B cell (primary cell): ENCODE measurements around the gene CAMK2D. TPM values are rescaled to one million over a fixed set of nuclear protein-coding genes. Genes with fewer than 3 reads are reported as not detected.

Experiments used
- ATAC-seq: fragments of 200-7000 bp; cut with Tn5 transposase; one replicate; pipeline ENCODE4 v1.10.0; 2021; ENCODE audit warnings: low read depth, mild to moderate bottlenecking, moderate number of reproducible peaks, moderate library complexity
- CTCF ChIA-PET: fragments of 350-600 bp; sonication (Branson Sonifier 250); formaldehyde crosslinking; loops from one replicate; lab custom pipeline; 2021; ENCODE audit warnings: antibody characterized with exemption, inconsistent platforms; lab: Charles Lee
- POLR2A ChIA-PET: fragments of 350-600 bp; sonication (Branson Sonifier 250); formaldehyde crosslinking; loops from one replicate; lab custom pipeline; 2021; ENCODE audit warnings: antibody characterized with exemption; lab: Charles Lee
- DNase-seq: peaks from one replicate; pipeline ENCODE4 v3.0.0; 2013
- H2AFZ ChIP-seq: 2 replicates; pipeline ENCODE4 v1.6.1; 2012; ENCODE audit warnings: mild to moderate bottlenecking, low read depth, low read length; ENCODE audit not compliant: insufficient read depth, poor library complexity, severe bottlenecking
- H3K27ac ChIP-seq, 2 donors: 1 replicate in 1 of 2; 2 replicates in 1 of 2; pipeline ENCODE4 v1.5.1; 2012 to 2013; ENCODE audit warnings: low read length in 2 of 2, mild to moderate bottlenecking in 2 of 2, moderate library complexity in 1 of 2
- H3K27me3 ChIP-seq, 4 experiments: fragments of 200-600 bp in 1 of 4; sonication (generic) in 1 of 4; replicated peaks in 1 of 4; 1 replicate in 2 of 4; 2 replicates in 2 of 4; pipeline versions ENCODE4 v1.6.1 to v1.7.0; 2013 to 2016; ENCODE audit warnings: low read length in 3 of 4, mild to moderate bottlenecking in 2 of 4, mixed read lengths in 1 of 4, moderate library complexity in 1 of 4; ENCODE audit not compliant: insufficient read depth in 4 of 4, control insufficient read depth in 3 of 4; ENCODE audit errors: control extremely low read depth in 1 of 4
- H3K36me3 ChIP-seq, 2 experiments: replicated peaks in 1 of 2; 1 replicate in 1 of 2; 2 replicates in 1 of 2; pipeline versions ENCODE4 v1.6.1 to v1.7.1; 2013; ENCODE audit warnings: low read length in 1 of 2; ENCODE audit not compliant: insufficient read depth in 2 of 2, control insufficient read depth in 1 of 2; ENCODE audit errors: control extremely low read depth in 1 of 2, extremely low read depth in 1 of 2
- H3K4me1 ChIP-seq, 2 donors: fragments of 200-600 bp in 1 of 2; sonication (generic) in 1 of 2; 1 replicate in 1 of 2; 2 replicates in 1 of 2; pipeline versions ENCODE4 v1.5.1 to v1.6.1; 2013 to 2017; ENCODE audit warnings: low read length in 2 of 2; ENCODE audit not compliant: control insufficient read depth in 2 of 2, insufficient read depth in 2 of 2
- H3K4me2 ChIP-seq: replicated peaks from 2 replicates; pipeline ENCODE3; 2012; ENCODE audit warnings: mild to moderate bottlenecking, low read depth, low read length; ENCODE audit not compliant: poor library complexity, severe bottlenecking
- H3K4me3 ChIP-seq, 5 experiments: fragments of 200-600 bp in 1 of 5; sonication (generic) in 1 of 5; 1 replicate in 3 of 5; 2 replicates in 2 of 5; pipeline versions ENCODE4 v1.5.1 to v1.7.0; 2011 to 2016; ENCODE audit warnings: low read length in 4 of 5, mild to moderate bottlenecking in 4 of 5, low read depth in 2 of 5, control low read depth in 1 of 5, moderate library complexity in 1 of 5; ENCODE audit not compliant: insufficient read depth in 1 of 5; ENCODE audit errors: control extremely low read depth in 1 of 5, extremely low read depth in 1 of 5
- H3K79me2 ChIP-seq: fragments of 200-600 bp; sonication (generic); one replicate; pipeline ENCODE4 v1.6.0; 2016; ENCODE audit warnings: low read length; ENCODE audit not compliant: control insufficient read depth, insufficient read depth
- H3K9ac ChIP-seq: fragments of 200-600 bp; sonication (generic); 2 replicates; pipeline ENCODE4 v1.6.1; 2017; ENCODE audit warnings: mild to moderate bottlenecking, low read length, moderate library complexity
- H3K9me3 ChIP-seq, 3 donors: one replicate each; pipeline versions ENCODE4 v1.6.1 to v1.7.1; 2013; ENCODE audit warnings: low read length in 2 of 3; ENCODE audit not compliant: control insufficient read depth in 2 of 3, insufficient read depth in 1 of 3; ENCODE audit errors: control extremely low read depth in 1 of 3
- H4K20me1 ChIP-seq: 2 replicates; pipeline ENCODE4 v1.6.0; 2012; ENCODE audit warnings: mild to moderate bottlenecking, low read length; ENCODE audit not compliant: insufficient read depth, control insufficient read depth, poor library complexity, severe bottlenecking
- H3K27ac Mint-ChIP-seq: one replicate; pipeline ENCODE4 v1.8.0; 2021; ENCODE audit warnings: mixed read lengths
- H3K27me3 Mint-ChIP-seq: one replicate; pipeline ENCODE4 v1.8.0; 2021; ENCODE audit warnings: mixed read lengths
- H3K4me1 Mint-ChIP-seq: one replicate; pipeline ENCODE4 v1.8.0; 2021; ENCODE audit warnings: mixed read lengths
- H3K4me3 Mint-ChIP-seq: one replicate; pipeline ENCODE4 v1.8.0; 2021; ENCODE audit warnings: mixed read lengths
- H3K9me3 Mint-ChIP-seq: one replicate; pipeline ENCODE4 v1.8.0; 2022; ENCODE audit warnings: mixed read lengths; ENCODE audit not compliant: insufficient read depth
- CTCF ChIP-seq: fragments of 200-600 bp; IDR thresholded peaks from one replicate; pipeline ENCODE4 v1.8.0; 2022; ENCODE audit warnings: antibody characterized with exemption, mild to moderate bottlenecking
- EZH2 ChIP-seq: IDR thresholded peaks from 2 replicates; pipeline ENCODE4 v1.6.1; 2012; ENCODE audit warnings: borderline replicate concordance, low read depth, mild to moderate bottlenecking, moderate library complexity, low read length; ENCODE audit not compliant: insufficient read depth, poor library complexity, severe bottlenecking
- WGBS: methylation state at CpG from one replicate; pipeline ENCODE4 v1.1.5; 2013; ENCODE audit warnings: missing lambda C conversion rate; ENCODE audit not compliant: insufficient coverage; 5-methylcytosine and 5-hydroxymethylcytosine counted together
- intact Hi-C: fragments of 100-400 bp; cut with micrococcal nuclease; formaldehyde crosslinking; loops from one replicate; pipeline ENCODE4 v1.10.0; 2022
- polyA plus RNA-seq: library from polyadenylated mRNA; depleted of rRNA; stranded (reverse); fragments of >200 nt; gene quantifications from 2 replicates; pipeline ENCODE4 v1.2.3, GENCODE V29; 2012
- total RNA-seq, 2 donors: library from RNA; stranded (reverse); fragments of 120-200 nt in 1 of 2; gene quantifications; 1 replicate in 1 of 2; 2 replicates in 1 of 2; pipeline versions ENCODE4 v1.2.3 to v1.2.4, GENCODE V29; 2013 to 2022

The CAMK2D gene
- total and polyA plus RNA-seq, 2 donors (not counting 1 experiment from before 2014, with no cell fraction given) = 26.3 to 57.0 TPM

GRCh38 chr4:113445286-113445685, 316.3 kb downstream of the CAMK2D start:
- H3K36me3 ChIP-seq = no peaks in the 10 kb centered on the region
- no peak overlapping the region for H3K4me3 Mint-ChIP-seq
- POLR2A ChIA-PET = no interaction called here
- no peak overlapping the region for H3K9ac ChIP-seq
- no peak overlapping the region for H3K27ac Mint-ChIP-seq
- no peak overlapping the region for H3K27ac ChIP-seq
- H3K4me1 ChIP-seq = no peaks in the 10 kb centered on the region
- WGBS = 96% methylated on average over 4 of the region's 5 CpGs
- intact Hi-C loops = no loop called here
- CTCF ChIA-PET = no interaction called here
- no peaks in the 10 kb centered on the region for H3K27me3 ChIP-seq
- no peaks in the 10 kb centered on the region for H3K9me3 ChIP-seq
- H3K4me1 Mint-ChIP-seq = no peaks in the 10 kb centered on the region
- H2AFZ ChIP-seq = no peak overlapping the region
- ATAC-seq (no peak), DNase-seq (no peak)
- H3K79me2 ChIP-seq = no peaks in the 10 kb centered on the region
- no peaks in the 10 kb centered on the region for H3K9me3 Mint-ChIP-seq
- H3K4me2 ChIP-seq = no peak overlapping the region
- H3K27me3 Mint-ChIP-seq = no peaks in the 10 kb centered on the region
- no peaks in the 10 kb centered on the region for H4K20me1 ChIP-seq
- no peak for TF ChIP-seq CTCF
- TF ChIP-seq EZH2 = no peak
- H3K4me3 ChIP-seq = no peak overlapping the region

DNA sequence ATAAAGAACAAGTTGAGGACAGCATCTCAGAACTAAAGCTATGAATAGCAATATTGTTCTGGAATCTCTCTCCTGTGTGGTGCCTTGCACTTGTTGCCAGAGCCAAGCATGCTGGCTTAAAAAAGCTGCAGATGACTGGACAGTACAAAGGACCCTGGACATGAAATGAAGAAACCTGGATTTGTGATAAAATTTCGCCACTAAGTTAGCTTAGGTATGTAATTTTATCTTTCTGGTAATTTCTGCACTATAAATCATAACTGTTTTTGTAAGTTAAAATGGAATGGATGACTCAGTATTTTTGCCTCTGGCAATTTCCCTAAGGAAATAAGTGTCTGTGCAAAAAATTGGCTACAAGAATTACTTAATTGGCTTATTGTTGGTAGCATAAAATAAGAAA, 317.2 kb downstream of the CAMK2D start:
- CTCF ChIA-PET = interaction anchor here (0.6 kb wide), 1 partner anchor 338 kb away, joined by 3 read pairs; no protein-coding TSS in a partner anchor
- no peak overlapping the region for H3K27ac ChIP-seq
- intact Hi-C loops = no loop called here
- POLR2A ChIA-PET = no interaction called here
- no peaks in the 10 kb centered on the region for H3K79me2 ChIP-seq
- H3K4me3 ChIP-seq = no peak overlapping the region
- H3K4me1 ChIP-seq = no peaks in the 10 kb centered on the region
- ATAC-seq (no peak), DNase-seq (no peak)
- no peaks in the 10 kb centered on the region for H3K9me3 ChIP-seq
- no peak overlapping the region for H3K4me2 ChIP-seq
- no peaks in the 10 kb centered on the region for H3K27me3 ChIP-seq
- Mint-ChIP-seq H3K27me3 (no peaks in the 10 kb centered on the region), H3K4me3 (no peak overlapping the region), H3K4me1 (no peaks in the 10 kb centered on the region), H3K9me3 (no peaks in the 10 kb centered on the region), H3K27ac (no peak overlapping the region)
- no peaks in the 10 kb centered on the region for H4K20me1 ChIP-seq
- H3K9ac ChIP-seq = no peak overlapping the region
- no peak overlapping the region for H2AFZ ChIP-seq
- no CpG with 5 or more reads among the region's 1 CpG for WGBS
- TF ChIP-seq EZH2 (no peak), CTCF (no peak)
- no peaks in the 10 kb centered on the region for H3K36me3 ChIP-seq
